Motor neuron (in vitro differentiated cells): ENCODE results near the gene PTPN23. TPM values are rescaled to one million over a fixed set of nuclear protein-coding genes. Genes with fewer than 3 reads are reported as not detected.

Source experiments
- ATAC-seq, 8 experiments: fragments of 200-7000 bp; cut with Tn5 transposase; replicated peaks in 6 of 8; 2 replicates each; pipeline ENCODE4 v1.8.0; 2021; ENCODE audit warnings: mild to moderate bottlenecking in 8 of 8, moderate library complexity in 8 of 8
- H3K27ac ChIP-seq, 2 donors: fragments of 250-450 bp; sonication (Bioruptor Pico); 2 replicates each; pipeline ENCODE4 v1.9.0; 2021; ENCODE audit warnings: antibody characterized with exemption in 2 of 2, mild to moderate bottlenecking in 2 of 2, moderate library complexity in 1 of 2
- H3K4me1 ChIP-seq, 2 donors: fragments of 250-450 bp; sonication (Bioruptor Pico); replicated peaks in 1 of 2; 2 replicates each; pipeline ENCODE4 v1.6.1; 2021; ENCODE audit warnings: antibody characterized with exemption in 2 of 2, mild to moderate bottlenecking in 2 of 2, moderate library complexity in 1 of 2
- H3K4me3 ChIP-seq, 5 donors: fragments of 250-450 bp; sonication (Bioruptor Pico); 2 replicates each; pipeline ENCODE4 v1.9.0; 2021; ENCODE audit warnings: antibody characterized with exemption in 5 of 5, mild to moderate bottlenecking in 5 of 5, moderate library complexity in 4 of 5
- WGBS, 10 experiments: fragments of 450-650 bp; shearing (Covaris generic); methylation state at CpG; one replicate each; pipeline ENCODE4 v1.0.0; 2022; 5-methylcytosine and 5-hydroxymethylcytosine counted together
- in situ Hi-C, 9 experiments: fragments of 400-800 bp; cut with MboI; loops; one replicate each; pipeline ENCODE4 v1.15.0; 2021; ENCODE audit warnings: low sequenced_read_pairs in 9 of 9, low pct_unique_long_range_greater_than_20kb in 2 of 9; ENCODE audit not compliant: unreplicated experiment in 9 of 9
- total RNA-seq, 8 experiments: library from RNA; unstranded; fragments of 300-600 nt; gene quantifications; 2 replicates each; pipeline versions ENCODE4 v1.2.3 to v1.2.4, GENCODE V29; 2022

PTPN23 gene
- total RNA-seq, result 10 to 100 TPM in 4 of 8 experiments, 1 to 10 TPM in 4; 6.8 to 23.0 (median 9.3) TPM

DNA sequence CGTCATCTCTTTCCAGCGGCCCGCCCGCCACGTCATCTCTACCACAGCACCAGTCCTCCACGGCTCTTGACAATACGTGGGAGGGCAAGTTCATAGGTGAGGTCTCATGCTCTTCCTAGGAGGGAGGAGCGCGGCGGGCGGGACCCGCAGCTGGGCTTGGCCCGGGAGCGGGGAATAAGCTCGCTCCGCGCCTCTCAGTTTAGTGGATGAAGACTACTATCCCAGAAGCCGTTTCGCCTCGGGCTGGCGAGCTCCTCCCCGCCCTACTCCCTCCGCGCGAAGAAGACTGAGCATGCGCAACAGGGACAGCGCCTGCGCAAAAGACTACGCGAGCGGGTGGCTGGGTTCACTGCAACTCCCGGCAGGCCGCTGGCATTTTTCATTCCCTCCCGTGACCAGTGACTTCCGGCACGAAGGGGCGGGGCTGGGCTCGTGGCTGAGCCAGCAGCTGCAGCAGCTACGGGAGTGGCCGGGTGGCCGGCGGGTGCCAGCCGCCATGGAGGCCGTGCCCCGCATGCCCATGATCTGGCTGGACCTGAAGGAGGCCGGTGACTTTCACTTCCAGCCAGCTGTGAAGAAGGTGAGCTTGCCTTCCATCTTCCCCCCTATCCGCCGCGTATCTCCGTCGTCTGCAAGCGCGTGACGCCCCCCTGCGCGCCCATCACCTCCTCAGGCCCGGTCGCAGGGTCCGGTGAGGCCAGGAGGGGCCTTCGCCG is at the start of gene PTPN23:
PTPN23 (plus strand) TSS at position 421 of the 716 bp plus-strand sequence; CDS start at position 497, 76 bp downstream.
- H3K4me1 ChIP-seq, result peaks cover 8% of the 10 kb centered on the region in 2 donors
- WGBS, 10 experiments, result 0% methylated on average over 2 to 15 of the region's 61 CpGs; no CpG with 5 or more reads in 5 of the 10 experiments
- H3K4me3 ChIP-seq, result peak within 1 kb of the TSS; percentile 54 to 87 (median 81)
- in situ Hi-C loops, result no loop called here
- peak within 1 kb of the TSS; percentile 87 to 91 for H3K27ac ChIP-seq
- peak; percentile 72 to 89 (median 84) for ATAC-seq

DNA sequence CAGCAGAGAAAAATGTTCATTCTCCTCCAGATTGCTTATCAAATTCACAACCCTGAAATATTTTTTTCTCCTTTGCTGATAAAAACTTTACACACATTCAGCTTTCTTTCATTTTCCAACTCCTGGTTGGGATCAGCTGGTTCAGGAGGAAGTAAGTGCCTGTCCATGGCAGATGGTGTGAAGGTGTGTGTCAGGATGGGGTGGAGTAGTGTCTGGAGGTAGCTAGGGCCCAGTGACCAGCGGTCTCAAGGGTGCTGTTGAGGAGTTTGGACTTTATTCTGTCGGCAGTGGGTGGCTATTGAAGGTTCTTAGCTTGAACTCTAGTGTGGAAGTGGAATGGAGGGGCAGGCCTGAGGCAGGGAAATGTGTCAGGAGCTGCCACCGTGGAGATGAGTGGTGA is 46.9 kb upstream of the PTPN23 start:
- H3K27ac ChIP-seq, result no peak overlapping the region
- 0 to 80% (median 70%) methylated on average over 1 to 3 of the region's 3 CpGs; no CpG with 5 or more reads in 5 of the 10 experiments for WGBS, 10 experiments
- ATAC-seq, result no peak
- in situ Hi-C loops, result no loop called here
- H3K4me1 ChIP-seq, result no peaks in the 10 kb centered on the region
- no peak overlapping the region for H3K4me3 ChIP-seq

GRCh38 chr3:47337656-47338055 is 43.2 kb upstream of the PTPN23 start:
- Histone ChIP-seq H3K4me3 (no peak overlapping the region), H3K27ac (no peak overlapping the region), H3K4me1 (no peaks in the 10 kb centered on the region)
- no peak for ATAC-seq
- 57 to 100% (median 91%) methylated on average over 1 to 5 of the region's 5 CpGs for WGBS, 10 experiments
- in situ Hi-C loops, result no loop called here

- WGBS, 10 experiments, result 79 to 100% (median 87%) methylated on average over 2 of the region's 2 CpGs; no CpG with 5 or more reads in 6 of the 10 experiments
- in situ Hi-C loops, result no loop called here
- Histone ChIP-seq H3K4me1 (no peaks in the 10 kb centered on the region), H3K27ac (no peak overlapping the region), H3K4me3 (no peak overlapping the region)
- ATAC-seq, result no peak
Observed at GRCh38 chr3:47339951-47340350, 40.9 kb upstream of the PTPN23 start.

DNA sequence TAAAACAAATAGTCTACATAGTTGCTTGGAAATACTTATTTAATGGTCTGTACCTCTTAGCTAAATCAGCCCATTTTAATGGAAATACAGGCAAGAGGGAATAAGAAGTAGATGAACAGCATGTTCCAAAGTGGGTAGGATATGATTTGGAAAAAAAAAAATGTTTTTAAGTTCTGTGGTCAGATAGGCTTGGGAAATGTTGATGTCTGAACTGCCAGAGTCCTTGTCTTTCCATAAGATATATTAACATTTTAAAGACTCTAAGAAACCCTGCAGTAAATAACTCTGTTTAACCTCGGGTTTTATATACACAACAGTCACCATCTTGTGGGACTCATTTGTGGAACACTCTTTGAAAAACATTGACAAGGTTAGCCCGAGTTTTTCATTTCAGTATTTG is 40.0 kb upstream of the PTPN23 start:
- H3K4me3 ChIP-seq, result no peak overlapping the region
- H3K27ac ChIP-seq, result no peak overlapping the region
- 11 to 100% (median 84%) methylated on average over 1 to 2 of the region's 2 CpGs; no CpG with 5 or more reads in 2 of the 10 experiments for WGBS, 10 experiments
- no peak for ATAC-seq
- no peaks in the 10 kb centered on the region for H3K4me1 ChIP-seq
- in situ Hi-C loops, result no loop called here

- 80 to 100% (median 96%) methylated on average over 1 to 2 of the region's 2 CpGs; no CpG with 5 or more reads in 2 of the 10 experiments for WGBS, 10 experiments
- no peak overlapping the region for H3K4me3 ChIP-seq
- no peak overlapping the region for H3K27ac ChIP-seq
- in situ Hi-C loops, result no loop called here
- no peaks in the 10 kb centered on the region for H3K4me1 ChIP-seq
- ATAC-seq, result no peak
Observed at GRCh38 chr3:47342151-47342550, 38.7 kb upstream of the PTPN23 start.

- H3K4me1 ChIP-seq, result no peaks in the 10 kb centered on the region
- no peak for ATAC-seq
- in situ Hi-C loops, result no loop called here
- no peak overlapping the region for H3K27ac ChIP-seq
- no peak overlapping the region for H3K4me3 ChIP-seq
Observed at GRCh38 chr3:47342812-47343211, 38.0 kb upstream of the PTPN23 start.

DNA sequence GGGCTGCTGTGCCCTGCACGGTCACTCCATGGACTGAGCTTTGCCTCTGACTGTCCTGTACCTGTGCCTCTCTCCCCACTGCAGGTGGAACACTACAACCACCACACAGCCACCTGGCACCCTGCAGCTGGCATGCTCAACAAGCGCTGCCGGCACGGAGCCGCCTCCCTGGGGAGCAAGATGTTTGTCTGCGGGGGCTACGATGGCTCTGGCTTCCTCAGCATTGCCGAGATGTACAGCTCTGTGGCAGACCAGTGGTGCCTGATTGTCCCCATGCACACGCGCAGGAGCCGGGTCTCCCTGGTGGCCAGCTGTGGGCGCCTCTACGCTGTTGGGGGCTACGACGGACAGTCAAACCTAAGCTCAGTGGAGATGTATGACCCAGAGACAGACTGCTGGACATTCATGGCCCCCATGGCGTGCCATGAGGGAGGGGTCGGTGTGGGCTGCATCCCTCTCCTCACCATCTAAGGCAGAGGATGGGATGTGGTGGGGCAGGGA is 37.3 kb upstream of the PTPN23 start:
- no peaks in the 10 kb centered on the region for H3K4me1 ChIP-seq
- in situ Hi-C loops, result no loop called here
- peak in 3 of 8 experiments; percentile 27 to 33 (median 32) for ATAC-seq
- H3K4me3 ChIP-seq, result no peak overlapping the region
- H3K27ac ChIP-seq, result no peak overlapping the region
- WGBS, 10 experiments, result 80 to 100% (median 93%) methylated on average over 1 to 6 of the region's 17 CpGs; no CpG with 5 or more reads in 5 of the 10 experiments

DNA sequence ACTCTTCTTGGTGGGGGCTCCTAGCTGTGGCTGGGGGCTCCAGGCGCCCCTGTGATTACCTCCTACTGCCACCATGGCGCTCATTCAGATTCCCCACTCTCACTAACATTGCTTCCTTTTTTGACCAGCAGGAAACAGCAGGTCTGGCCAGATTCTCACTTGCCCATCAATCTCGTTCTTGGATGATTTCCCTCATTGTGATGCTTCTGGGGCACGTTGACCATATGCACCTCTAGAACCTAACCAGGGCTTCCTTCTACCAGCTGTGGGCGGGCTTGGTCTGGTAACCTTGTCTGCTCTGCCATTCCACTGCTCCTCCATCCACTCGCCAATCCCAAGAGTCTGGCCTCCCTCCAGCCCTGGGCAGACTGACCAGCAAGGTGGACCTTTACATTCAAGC is 35.9 kb upstream of the PTPN23 start:
- in situ Hi-C loops, result no loop called here
- Histone ChIP-seq H3K4me1 (no peaks in the 10 kb centered on the region), H3K27ac (no peak overlapping the region), H3K4me3 (no peak overlapping the region)
- ATAC-seq, result no peak
- 70 to 100% (median 83%) methylated on average over 2 to 6 of the region's 6 CpGs; no CpG with 5 or more reads in 2 of the 10 experiments for WGBS, 10 experiments

DNA sequence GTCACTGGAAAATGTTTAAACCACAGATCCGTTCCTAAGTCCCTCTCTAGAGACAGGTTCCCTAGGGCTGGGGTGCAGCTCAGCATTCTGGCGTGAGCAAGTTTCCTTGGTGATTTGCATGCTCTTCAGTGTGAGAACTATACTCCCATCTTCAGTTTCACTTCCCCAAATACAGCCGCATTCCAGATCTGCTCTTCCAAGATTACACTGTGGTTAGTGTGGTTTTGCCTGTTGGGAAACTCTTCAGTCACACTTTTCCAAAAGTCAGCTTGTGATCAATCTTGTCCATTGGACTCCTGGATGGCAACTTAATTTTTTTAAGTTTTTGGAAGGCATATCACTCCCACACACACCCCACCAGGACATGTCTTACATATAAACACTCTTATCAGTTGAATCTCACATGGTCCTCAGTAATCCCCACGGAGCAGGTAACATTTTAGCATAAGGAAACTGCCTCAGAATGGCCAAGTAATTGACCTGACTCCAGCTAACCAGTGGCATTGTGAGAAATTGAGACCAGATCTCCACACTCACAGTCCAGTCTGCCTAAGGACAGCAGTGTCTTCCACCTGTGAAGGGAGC is 33.5 kb upstream of the PTPN23 start:
- H3K4me1 ChIP-seq, result no peaks in the 10 kb centered on the region
- no peak overlapping the region for H3K27ac ChIP-seq
- ATAC-seq, result peak in 2 of 8 experiments; percentile 73 to 82
- H3K4me3 ChIP-seq, result no peak overlapping the region
- in situ Hi-C loops, result no loop called here
- WGBS, 10 experiments, result 30 to 100% (median 89%) methylated on average over 1 to 3 of the region's 4 CpGs; no CpG with 5 or more reads in 2 of the 10 experiments

DNA sequence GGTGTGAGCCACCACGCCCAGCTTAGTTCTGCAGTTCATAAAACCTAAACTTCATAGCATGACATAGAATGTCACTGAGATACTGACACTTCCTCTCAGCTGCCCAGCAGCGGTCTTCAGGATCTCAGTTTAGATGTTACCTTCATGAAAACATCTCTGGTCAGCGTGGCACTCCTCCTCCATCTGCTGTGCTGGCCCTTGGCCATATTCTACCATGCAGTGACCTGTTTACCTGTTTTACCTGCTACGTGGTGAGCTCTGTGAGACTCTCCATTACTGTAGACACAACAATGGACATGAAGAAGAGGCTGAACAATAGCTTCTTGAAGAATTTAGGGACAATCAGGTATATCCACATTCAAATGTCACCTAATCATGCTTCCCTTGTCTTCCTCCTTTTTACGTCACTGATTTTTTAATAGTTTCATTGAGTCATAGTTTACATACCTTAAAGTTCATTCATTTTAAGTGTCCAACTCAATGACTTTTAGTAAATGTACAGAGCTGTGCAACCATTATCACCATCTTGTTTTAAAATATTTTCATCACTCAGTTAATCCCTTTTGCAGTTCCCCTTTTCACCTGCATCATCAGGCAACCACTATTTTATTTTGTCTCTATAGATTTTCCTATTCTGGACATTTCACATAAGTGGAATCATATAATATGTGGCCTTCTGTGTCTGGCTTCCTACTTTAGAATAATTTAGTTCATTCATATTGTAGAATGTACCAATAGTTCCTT is 32.2 kb upstream of the PTPN23 start:
- 56 to 100% (median 93%) methylated on average over 1 to 5 of the region's 5 CpGs for WGBS, 10 experiments
- no peak overlapping the region for H3K4me3 ChIP-seq
- H3K4me1 ChIP-seq, result no peaks in the 10 kb centered on the region
- H3K27ac ChIP-seq, result no peak overlapping the region
- ATAC-seq, result no peak
- in situ Hi-C loops, result no loop called here

DNA sequence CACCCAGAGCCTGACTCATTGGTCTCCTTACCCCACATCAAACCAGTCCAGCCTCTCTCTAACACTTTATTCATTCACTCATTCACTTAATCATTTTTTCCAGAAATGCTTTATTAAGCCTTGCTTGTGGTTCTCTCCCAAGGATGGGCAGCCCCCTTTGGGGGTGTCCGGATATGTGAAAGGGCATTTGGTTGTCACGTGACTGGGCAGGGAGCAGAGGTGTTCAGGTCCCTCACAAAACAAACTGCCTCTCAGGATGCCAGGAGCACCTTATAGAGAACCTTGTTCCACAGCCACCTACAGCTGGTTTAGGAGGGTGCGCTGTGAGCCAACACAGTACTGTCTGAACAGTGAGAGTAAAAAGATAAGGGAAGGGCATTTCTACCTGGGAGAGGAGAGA is 25.8 kb upstream of the PTPN23 start:
- 80 to 100% (median 100%) methylated on average over 1 to 3 of the region's 3 CpGs; no CpG with 5 or more reads in 3 of the 10 experiments for WGBS, 10 experiments
- H3K4me1 ChIP-seq, result no peaks in the 10 kb centered on the region
- no peak for ATAC-seq
- no peak overlapping the region for H3K27ac ChIP-seq
- in situ Hi-C loops, result loop anchor here in 1 of 9 experiments (25.0 kb wide), 1 partner anchor 643 kb away; the partner anchor contains the start of genes PRSS50 and TMIE
- no peak overlapping the region for H3K4me3 ChIP-seq

DNA sequence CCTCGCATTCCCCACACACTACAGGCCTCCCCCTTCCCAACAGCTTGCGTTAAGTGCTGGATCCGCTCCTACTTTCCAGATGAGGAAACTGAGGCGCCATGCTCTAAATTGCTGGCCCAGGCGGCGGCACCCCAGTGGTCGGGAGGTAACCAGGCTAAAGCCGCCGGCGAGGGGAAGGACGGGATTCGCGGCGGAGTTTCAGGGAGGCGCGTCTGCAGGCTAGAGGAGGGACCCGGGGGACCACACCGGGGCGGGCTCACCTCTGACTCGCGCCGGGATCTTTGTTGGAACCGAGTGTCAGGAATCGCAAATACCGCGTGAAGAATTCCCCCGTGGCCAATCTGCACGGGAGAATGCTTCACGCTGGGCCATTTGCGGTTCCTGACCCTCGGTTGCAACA is 24.6 kb upstream of the PTPN23 start:
- in situ Hi-C loops, result loop anchor here in 1 of 9 experiments (25.0 kb wide), 1 partner anchor 644 kb away; the partner anchor contains the start of genes PRSS50 and TMIE
- no peak for ATAC-seq
- WGBS, 10 experiments, result 80 to 100% (median 100%) methylated on average over 1 to 10 of the region's 31 CpGs; no CpG with 5 or more reads in 5 of the 10 experiments

More for the DNA sequence above, 24.6 kb upstream of the PTPN23 start:
- Histone ChIP-seq H3K4me1 (no peaks in the 10 kb centered on the region), H3K27ac (no peak overlapping the region), H3K4me3 (no peak overlapping the region)
